WTC11 (cell line): ENCODE results near the gene SNX2. TPM values are rescaled to one million over a fixed set of nuclear protein-coding genes. Genes with fewer than 3 reads are reported as not detected.

ENCODE experiments used
- ATAC-seq: fragments of 200-7000 bp; cut with Tn5 transposase; 2 replicates; pipeline ENCODE4 v1.10.0; 2021; ENCODE audit warnings: mild to moderate bottlenecking, moderate library complexity
- CTCF ChIA-PET: fragments of 300-600 bp; sonication (Branson Sonifier 250); formaldehyde crosslinking; loops from one replicate; lab custom pipeline; 2021; ENCODE audit warnings: antibody characterized with exemption; lab: Charles Lee
- POLR2A ChIA-PET: fragments of 350-600 bp; sonication (Branson Sonifier 250); formaldehyde crosslinking; loops from one replicate; lab custom pipeline; 2021; ENCODE audit warnings: antibody characterized with exemption; lab: Charles Lee
- DNase-seq: peaks from one replicate; pipeline ENCODE4 v3.0.0; 2021; ENCODE audit warnings: low spot score
- H3K27ac Mint-ChIP-seq: 2 replicates; pipeline ENCODE4 v1.8.0; 2021; ENCODE audit warnings: mixed read lengths
- H3K27me3 Mint-ChIP-seq: 2 replicates; pipeline ENCODE4 v1.8.0; 2021; ENCODE audit warnings: low read depth, mild to moderate bottlenecking, moderate library complexity, mixed read lengths
- H3K36me3 Mint-ChIP-seq: 2 replicates; pipeline ENCODE4 v1.8.0; 2021; ENCODE audit warnings: mixed read lengths
- H3K4me1 Mint-ChIP-seq: 2 replicates; pipeline ENCODE4 v1.8.0; 2022; ENCODE audit warnings: mixed read lengths
- H3K4me3 Mint-ChIP-seq: 2 replicates; pipeline ENCODE4 v1.8.0; 2021; ENCODE audit warnings: mild to moderate bottlenecking, moderate library complexity, mixed read lengths
- H3K9me3 Mint-ChIP-seq: 2 replicates; pipeline ENCODE4 v1.8.0; 2021; ENCODE audit warnings: mixed read lengths
- ARID4B ChIP-seq: sonication (generic); formaldehyde crosslinking; IDR thresholded peaks from 2 replicates; pipeline ENCODE4 v1.8.0; 2023; ENCODE audit warnings: missing genetic modification reagents, mild to moderate bottlenecking, borderline replicate concordance
- ATF2 ChIP-seq: sonication (generic); formaldehyde crosslinking; IDR thresholded peaks from 2 replicates; pipeline ENCODE4 v1.8.1; 2022; ENCODE audit warnings: low read depth, missing genetic modification reagents, borderline replicate concordance
- CTCF ChIP-seq: fragments of 200-600 bp; IDR thresholded peaks from 2 replicates; pipeline ENCODE4 v1.8.0; 2022; ENCODE audit warnings: antibody characterized with exemption
- ESRRA ChIP-seq: sonication (generic); formaldehyde crosslinking; IDR thresholded peaks from 2 replicates; pipeline ENCODE4 v1.8.1; 2022; ENCODE audit warnings: mild to moderate bottlenecking, missing genetic modification reagents, borderline replicate concordance
- HMGXB4 ChIP-seq: sonication (generic); formaldehyde crosslinking; IDR thresholded peaks from 2 replicates; pipeline ENCODE4 v1.8.1; 2023; ENCODE audit warnings: mild to moderate bottlenecking, moderate library complexity, missing genetic modification reagents
- IRF1 ChIP-seq: sonication (generic); formaldehyde crosslinking; IDR thresholded peaks from 2 replicates; pipeline ENCODE4 v1.8.0; 2023; ENCODE audit warnings: missing genetic modification reagents
- JAZF1 ChIP-seq: fragments of 250-450 bp; sonication (Bioruptor Pico); IDR thresholded peaks from 2 replicates; pipeline ENCODE4 v1.9.0; 2021; ENCODE audit warnings: moderate library complexity, mild to moderate bottlenecking, inconsistent platforms
- NR1H2 ChIP-seq: sonication (generic); formaldehyde crosslinking; IDR thresholded peaks from 2 replicates; pipeline ENCODE4 v1.9.0; 2021; ENCODE audit warnings: mild to moderate bottlenecking, moderate library complexity, missing genetic modification reagents
- NR2C2 ChIP-seq: sonication (generic); formaldehyde crosslinking; IDR thresholded peaks from 2 replicates; pipeline ENCODE4 v1.8.0; 2022; ENCODE audit warnings: mild to moderate bottlenecking, missing genetic modification reagents
- ZNF219 ChIP-seq: sonication (generic); formaldehyde crosslinking; IDR thresholded peaks from 2 replicates; pipeline ENCODE4 v1.8.0; 2023; ENCODE audit warnings: missing genetic modification reagents, mild to moderate bottlenecking, borderline replicate concordance
- total RNA-seq: library from RNA; stranded (reverse); gene quantifications from 3 replicates; pipeline ENCODE4 v1.2.3, GENCODE V29; 2021
- TF ChIP-seq, protein P1 (sequence below): sonication (generic); formaldehyde crosslinking; conservative IDR thresholded peaks from 2 replicates; pipeline ENCODE4 v1.8.1; 2023; ENCODE audit warnings: mild to moderate bottlenecking, low read depth, missing genetic modification reagents, moderate library complexity
- TF ChIP-seq, protein P2 (sequence below): fragments of 250-450 bp; sonication (Bioruptor Pico); IDR thresholded peaks from 2 replicates; pipeline ENCODE4 v1.9.0; 2021; ENCODE audit warnings: moderate library complexity, mild to moderate bottlenecking, inconsistent platforms, borderline replicate concordance
- TF ChIP-seq, protein P3 (sequence below): sonication (generic); formaldehyde crosslinking; IDR thresholded peaks from 2 replicates; pipeline ENCODE4 v1.8.1; 2022; ENCODE audit warnings: mild to moderate bottlenecking, missing genetic modification reagents, moderate library complexity, borderline replicate concordance

Gene SNX2
- total RNA-seq, 1 experiment from 2014 or later = 63.7 TPM

DNA sequence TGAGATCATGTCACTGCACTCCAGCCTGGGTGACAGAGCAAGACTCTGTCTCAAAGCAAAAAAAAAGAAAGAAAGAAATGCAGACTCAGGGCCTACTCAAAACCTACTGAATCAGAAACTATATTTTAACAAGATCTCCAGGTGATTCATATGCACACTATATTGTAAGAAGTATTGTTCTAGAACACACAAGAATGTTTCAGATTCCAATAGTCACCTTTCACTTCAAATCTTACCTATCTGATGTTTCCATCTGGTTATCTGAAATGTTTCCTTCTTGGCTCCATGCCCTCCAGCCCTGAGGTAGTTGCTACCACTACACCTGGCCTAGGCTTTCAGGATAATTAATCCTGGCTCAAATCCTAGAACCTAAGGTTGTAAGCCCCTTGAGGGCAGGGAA lies 36.8 kb upstream of the SNX2 start:
- no peaks in the 10 kb centered on the region; the same call in 1 of the 2 replicates for H3K27me3 Mint-ChIP-seq
- H3K9me3 Mint-ChIP-seq = peaks cover 15% of the 10 kb centered on the region
- no peak overlapping the region for H3K27ac Mint-ChIP-seq
- ATAC-seq (no peak), DNase-seq (no peak)
- no peaks in the 10 kb centered on the region for H3K36me3 Mint-ChIP-seq
- ChIA-PET POLR2A (no interaction called here), CTCF (no interaction called here)
- H3K4me3 Mint-ChIP-seq = no peak overlapping the region
- TF ChIP-seq IRF1 (CRISPR knock-in tag) = no peak
- TF ChIP-seq, protein P1, sequence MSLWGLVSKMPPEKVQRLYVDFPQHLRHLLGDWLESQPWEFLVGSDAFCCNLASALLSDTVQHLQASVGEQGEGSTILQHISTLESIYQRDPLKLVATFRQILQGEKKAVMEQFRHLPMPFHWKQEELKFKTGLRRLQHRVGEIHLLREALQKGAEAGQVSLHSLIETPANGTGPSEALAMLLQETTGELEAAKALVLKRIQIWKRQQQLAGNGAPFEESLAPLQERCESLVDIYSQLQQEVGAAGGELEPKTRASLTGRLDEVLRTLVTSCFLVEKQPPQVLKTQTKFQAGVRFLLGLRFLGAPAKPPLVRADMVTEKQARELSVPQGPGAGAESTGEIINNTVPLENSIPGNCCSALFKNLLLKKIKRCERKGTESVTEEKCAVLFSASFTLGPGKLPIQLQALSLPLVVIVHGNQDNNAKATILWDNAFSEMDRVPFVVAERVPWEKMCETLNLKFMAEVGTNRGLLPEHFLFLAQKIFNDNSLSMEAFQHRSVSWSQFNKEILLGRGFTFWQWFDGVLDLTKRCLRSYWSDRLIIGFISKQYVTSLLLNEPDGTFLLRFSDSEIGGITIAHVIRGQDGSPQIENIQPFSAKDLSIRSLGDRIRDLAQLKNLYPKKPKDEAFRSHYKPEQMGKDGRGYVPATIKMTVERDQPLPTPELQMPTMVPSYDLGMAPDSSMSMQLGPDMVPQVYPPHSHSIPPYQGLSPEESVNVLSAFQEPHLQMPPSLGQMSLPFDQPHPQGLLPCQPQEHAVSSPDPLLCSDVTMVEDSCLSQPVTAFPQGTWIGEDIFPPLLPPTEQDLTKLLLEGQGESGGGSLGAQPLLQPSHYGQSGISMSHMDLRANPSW (CRISPR knock-in tag) = no peak
- TF ChIP-seq ZNF219 (CRISPR knock-in tag) = no peak
- no peak for TF ChIP-seq HMGXB4 (CRISPR knock-in tag)
- TF ChIP-seq ESRRA (CRISPR knock-in tag) = no peak
- no peak for TF ChIP-seq ATF2 (CRISPR knock-in tag)
- TF ChIP-seq NR1H2 (CRISPR knock-in tag) = no peak
- no peak for TF ChIP-seq JAZF1 (CRISPR knock-in tag)
- TF ChIP-seq ARID4B (CRISPR knock-in tag) = no peak
- no peak for TF ChIP-seq CTCF
- TF ChIP-seq, protein P2, sequence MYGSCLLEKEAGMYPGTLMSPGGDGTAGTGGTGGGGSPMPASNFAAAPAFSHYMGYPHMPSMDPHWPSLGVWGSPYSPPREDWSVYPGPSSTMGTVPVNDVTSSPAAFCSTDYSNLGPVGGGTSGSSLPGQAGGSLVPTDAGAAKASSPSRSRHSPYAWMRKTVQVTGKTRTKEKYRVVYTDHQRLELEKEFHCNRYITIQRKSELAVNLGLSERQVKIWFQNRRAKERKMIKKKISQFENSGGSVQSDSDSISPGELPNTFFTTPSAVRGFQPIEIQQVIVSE = no peak
- TF ChIP-seq, protein P3, sequence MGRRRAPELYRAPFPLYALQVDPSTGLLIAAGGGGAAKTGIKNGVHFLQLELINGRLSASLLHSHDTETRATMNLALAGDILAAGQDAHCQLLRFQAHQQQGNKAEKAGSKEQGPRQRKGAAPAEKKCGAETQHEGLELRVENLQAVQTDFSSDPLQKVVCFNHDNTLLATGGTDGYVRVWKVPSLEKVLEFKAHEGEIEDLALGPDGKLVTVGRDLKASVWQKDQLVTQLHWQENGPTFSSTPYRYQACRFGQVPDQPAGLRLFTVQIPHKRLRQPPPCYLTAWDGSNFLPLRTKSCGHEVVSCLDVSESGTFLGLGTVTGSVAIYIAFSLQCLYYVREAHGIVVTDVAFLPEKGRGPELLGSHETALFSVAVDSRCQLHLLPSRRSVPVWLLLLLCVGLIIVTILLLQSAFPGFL (CRISPR knock-in tag) = no peak
- TF ChIP-seq NR2C2 (CRISPR knock-in tag) = no peak
- TF ChIP-seq, all 79 proteins: peak for 0
- peaks cover 11% of the 10 kb centered on the region for H3K4me1 Mint-ChIP-seq
